ENCODE data around the gene SLC5A3. TPM values are rescaled to one million over a fixed set of nuclear protein-coding genes. Genes with fewer than 3 reads are reported as not detected.

SLC5A3 gene
- polyA plus RNA-seq, 3 donors from 2014 or later = 0.81 to 2.8 (median 1.9) TPM

DNA sequence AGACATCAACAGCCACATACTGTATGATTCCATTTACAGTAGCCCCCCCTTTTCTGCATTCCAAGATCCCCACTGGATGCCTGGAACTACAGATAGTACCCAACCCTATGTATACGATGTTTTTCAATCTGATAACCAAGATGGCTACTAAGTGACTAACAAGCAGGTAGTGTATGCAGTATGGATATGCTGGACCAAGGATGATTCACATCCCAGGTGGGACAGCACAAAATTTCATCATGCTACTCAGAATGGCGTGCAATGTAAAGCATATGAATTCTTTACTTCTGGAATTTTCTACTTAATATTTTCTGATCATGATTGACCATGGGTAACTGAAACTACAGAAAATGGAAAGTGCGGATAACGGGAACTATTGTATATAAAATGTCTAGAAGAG is 30.0 kb upstream of the SLC5A3 start:
- Mint-ChIP-seq H3K4me1 (peaks cover 13% of the 10 kb centered on the region in 2 donors), H3K27ac (no peak overlapping the region), H3K9me3 (no peaks in the 10 kb centered on the region), H3K27me3 (ENCODE audit: low read depth in 3 of 3) (no peaks in the 10 kb centered on the region), H3K36me3 (peaks cover 0 to 2% (median 0%) of the 10 kb centered on the region in 3 donors), H3K4me3 (no peak overlapping the region)
- DNase-seq = no peak

GRCh38 chr21:34046917-34047316 is 26.5 kb upstream of the SLC5A3 start:
- Mint-ChIP-seq H3K36me3 (no peaks in the 10 kb centered on the region), H3K9me3 (no peaks in the 10 kb centered on the region), H3K27ac (peak overlapping the region; percentile 72 to 98 (median 89)), H3K4me3 (peak overlapping the region; percentile 62 to 87 (median 72)), H3K27me3 (ENCODE audit: low read depth in 3 of 3) (no peaks in the 10 kb centered on the region), H3K4me1 (peaks cover 13% of the 10 kb centered on the region in 2 donors)
- DNase-seq = peak; percentile 45 to 55 (median 45)

DNA sequence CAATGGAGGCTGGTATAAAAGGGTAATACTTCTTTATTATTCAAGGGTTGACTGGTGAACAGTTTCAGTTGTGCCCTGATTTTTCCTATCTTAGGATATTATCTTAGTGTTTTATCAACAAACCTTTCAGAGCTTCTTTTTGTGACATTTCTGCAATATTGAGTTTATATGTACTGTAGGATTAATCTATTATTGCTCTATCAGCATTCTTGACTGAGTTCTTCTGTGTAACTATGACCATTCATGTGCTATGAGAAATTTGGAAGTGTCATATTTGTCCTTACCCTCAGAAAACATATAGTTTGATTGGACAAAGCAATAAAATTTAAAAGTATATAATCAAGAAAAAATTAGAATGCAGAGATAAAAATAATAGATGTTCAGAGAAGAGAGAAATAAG is 25.5 kb upstream of the SLC5A3 start:
- DNase-seq = no peak
- H3K9me3 Mint-ChIP-seq = no peaks in the 10 kb centered on the region
- H3K4me1 Mint-ChIP-seq = peaks cover 13% of the 10 kb centered on the region in 2 donors
- H3K4me3 Mint-ChIP-seq = peak overlapping the region in 4 of 5 donors; percentile 17 to 53 (median 44)
- H3K36me3 Mint-ChIP-seq = no peaks in the 10 kb centered on the region
- H3K27ac Mint-ChIP-seq = peak overlapping the region in 2 of 6 donors; percentile 60 to 64
- no peaks in the 10 kb centered on the region for H3K27me3 Mint-ChIP-seq (ENCODE audit: low read depth in 3 of 3)

GRCh38 chr21:34052171-34052570 is 21.2 kb upstream of the SLC5A3 start:
- no peak overlapping the region for H3K4me3 Mint-ChIP-seq
- DNase-seq = no peak
- peaks cover 0 to 5% (median 0%) of the 10 kb centered on the region in 3 donors for H3K36me3 Mint-ChIP-seq

DNA sequence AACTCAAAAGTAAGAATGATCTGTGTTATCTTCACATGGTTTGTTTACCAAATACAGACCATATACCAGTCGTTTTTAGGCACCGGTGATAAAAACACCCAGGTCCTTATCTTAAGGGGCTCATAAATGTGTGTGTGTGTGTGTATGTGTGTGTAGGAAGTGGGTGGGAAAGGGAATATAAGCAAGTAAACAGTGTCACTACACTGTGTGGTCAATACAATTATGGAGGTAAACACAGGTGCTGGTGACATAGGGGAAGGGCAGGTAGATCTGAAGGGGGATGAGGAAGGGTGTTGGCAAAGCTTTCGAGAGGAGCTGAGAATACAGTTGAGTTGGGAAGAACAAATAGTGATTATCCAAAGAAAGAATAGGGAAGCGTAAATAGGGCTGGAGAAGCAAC is 19.1 kb upstream of the SLC5A3 start:
- Mint-ChIP-seq H3K36me3 (peaks cover 0 to 5% (median 0%) of the 10 kb centered on the region in 3 donors), H3K4me1 (no peaks in the 10 kb centered on the region), H3K27me3 (ENCODE audit: low read depth in 3 of 3) (peaks cover 2 to 4% (median 4%) of the 10 kb centered on the region in 3 donors), H3K4me3 (no peak overlapping the region), H3K27ac (no peak overlapping the region), H3K9me3 (no peaks in the 10 kb centered on the region)
- DNase-seq = no peak

More at GRCh38 chr21:34052171-34052570, 21.2 kb upstream of the SLC5A3 start:
- peaks cover 2 to 4% (median 4%) of the 10 kb centered on the region in 3 donors for H3K27me3 Mint-ChIP-seq (ENCODE audit: low read depth in 3 of 3)
- H3K27ac Mint-ChIP-seq = peak overlapping the region in 1 of 6 donors; percentile 34
- H3K4me1 Mint-ChIP-seq = peaks cover under 1 to 2% of the 10 kb centered on the region in 2 donors
- no peaks in the 10 kb centered on the region for H3K9me3 Mint-ChIP-seq

DNA sequence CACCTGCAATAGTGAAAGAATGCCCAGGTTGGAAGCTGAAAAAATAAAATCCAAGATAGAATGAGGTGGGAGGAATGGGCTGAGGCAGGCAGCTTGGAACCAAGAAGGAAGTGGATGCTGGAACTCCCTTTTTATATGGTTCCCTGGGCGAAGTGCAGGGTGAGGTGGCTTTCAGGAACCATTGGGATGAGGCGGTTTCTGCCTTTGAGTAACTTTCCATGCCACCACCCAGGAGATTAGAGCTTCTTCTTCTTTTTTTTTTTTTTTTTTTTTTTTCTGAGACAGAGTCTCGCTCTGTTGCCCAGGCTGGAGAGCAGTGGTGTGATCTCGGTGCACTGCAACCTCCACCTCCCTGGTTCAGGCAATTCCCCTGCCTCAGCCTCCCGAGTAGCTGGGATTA is 17.8 kb upstream of the SLC5A3 start:
- Mint-ChIP-seq H3K4me1 (no peaks in the 10 kb centered on the region), H3K36me3 (peaks cover 0 to 5% (median 0%) of the 10 kb centered on the region in 3 donors), H3K4me3 (no peak overlapping the region), H3K27ac (no peak overlapping the region), H3K9me3 (no peaks in the 10 kb centered on the region), H3K27me3 (ENCODE audit: low read depth in 3 of 3) (peaks cover 2 to 4% (median 4%) of the 10 kb centered on the region in 3 donors)
- DNase-seq = no peak

DNA sequence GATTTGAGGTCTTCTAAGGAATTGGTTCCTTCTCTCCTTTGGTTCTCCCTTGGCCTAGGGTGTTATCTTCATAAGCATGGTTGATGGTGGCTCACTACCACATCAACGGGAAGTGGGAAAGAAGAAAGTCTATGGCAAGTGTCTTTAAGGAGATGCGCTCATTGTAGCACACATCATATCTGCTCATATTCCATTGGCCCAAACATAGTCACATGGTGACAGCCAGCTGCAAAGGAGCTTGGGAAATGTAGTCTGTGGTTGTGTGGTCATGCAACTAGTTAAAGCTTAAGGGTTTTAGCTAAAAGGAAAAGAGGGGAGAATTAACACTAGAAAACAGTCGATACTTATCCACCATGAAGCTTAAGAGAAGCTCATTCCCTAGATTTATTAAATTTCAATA is 11.4 kb upstream of the SLC5A3 start:
- Mint-ChIP-seq H3K27me3 (ENCODE audit: low read depth in 3 of 3) (no peaks in the 10 kb centered on the region), H3K4me3 (no peak overlapping the region), H3K4me1 (no peaks in the 10 kb centered on the region), H3K36me3 (peaks cover 0 to 5% (median 0%) of the 10 kb centered on the region in 3 donors), H3K27ac (no peak overlapping the region), H3K9me3 (no peaks in the 10 kb centered on the region)
- no peak for DNase-seq

DNA sequence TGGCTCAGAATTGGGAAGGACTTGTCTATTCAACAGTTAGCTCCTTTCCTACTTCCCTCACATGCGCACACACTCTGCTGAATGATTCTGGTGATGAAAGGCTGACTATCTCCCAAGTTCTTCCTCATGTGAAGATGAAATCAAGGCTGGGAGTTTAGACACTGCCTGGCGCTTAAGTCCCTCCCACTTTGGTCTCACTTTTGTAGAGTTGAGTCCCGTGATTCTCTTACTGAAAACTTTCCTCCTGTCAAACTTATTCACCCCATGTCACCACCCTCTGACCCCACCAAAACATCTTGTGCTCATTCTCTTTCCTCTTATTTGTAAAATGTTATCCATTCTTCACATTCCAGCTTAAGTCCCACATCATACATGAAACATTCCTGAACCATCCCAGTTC is 8.4 kb upstream of the SLC5A3 start:
- H3K36me3 Mint-ChIP-seq = peaks cover 0 to 5% (median 0%) of the 10 kb centered on the region in 3 donors
- DNase-seq = no peak
- no peak overlapping the region for H3K27ac Mint-ChIP-seq
- H3K4me3 Mint-ChIP-seq = no peak overlapping the region
- H3K4me1 Mint-ChIP-seq = no peaks in the 10 kb centered on the region
- no peaks in the 10 kb centered on the region for H3K9me3 Mint-ChIP-seq
- no peaks in the 10 kb centered on the region for H3K27me3 Mint-ChIP-seq (ENCODE audit: low read depth in 3 of 3)

DNA sequence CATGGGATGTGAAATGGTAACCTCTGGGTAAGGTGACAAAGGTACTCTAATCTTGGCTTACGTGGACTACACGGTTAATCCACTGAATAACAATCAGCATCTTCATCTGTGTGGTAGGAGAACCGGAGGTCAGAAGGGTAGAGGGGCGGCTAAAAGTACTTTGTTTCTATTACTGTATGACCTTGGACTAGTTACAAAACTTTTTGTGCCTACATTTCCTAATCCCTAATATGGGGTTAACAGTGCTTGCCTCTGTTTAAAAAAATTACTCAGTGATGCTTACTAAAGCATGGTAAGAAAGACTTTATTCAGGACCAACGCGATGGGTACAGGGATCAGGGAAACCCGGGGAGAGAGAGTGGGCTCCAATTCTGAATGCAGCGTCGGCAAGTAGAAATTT is 1.7 kb upstream of the SLC5A3 start:
- Mint-ChIP-seq H3K36me3 (peaks cover 0 to 5% (median 0%) of the 10 kb centered on the region in 3 donors), H3K27ac (peak overlapping the region; percentile 64 to 94 (median 76)), H3K4me1 (peaks cover 30 to 35% of the 10 kb centered on the region in 2 donors), H3K4me3 (peak overlapping the region; percentile 85 to 91 (median 88)), H3K9me3 (no peaks in the 10 kb centered on the region), H3K27me3 (ENCODE audit: low read depth in 3 of 3) (peaks cover 8 to 18% (median 16%) of the 10 kb centered on the region in 3 donors)
- no peak for DNase-seq

GRCh38 chr21:34072145-34073031 is 990 bp upstream of the SLC5A3 start:
- Mint-ChIP-seq H3K4me1 (peaks cover 37 to 43% of the 10 kb centered on the region in 2 donors), H3K27ac (peak overlapping the region; percentile 64 to 94 (median 76)), H3K36me3 (peaks cover 0 to 5% (median 0%) of the 10 kb centered on the region in 3 donors), H3K4me3 (peak overlapping the region; percentile 85 to 91 (median 88)), H3K9me3 (no peaks in the 10 kb centered on the region), H3K27me3 (ENCODE audit: low read depth in 3 of 3) (peaks cover 8 to 18% (median 16%) of the 10 kb centered on the region in 3 donors)
- DNase-seq = no peak

DNA sequence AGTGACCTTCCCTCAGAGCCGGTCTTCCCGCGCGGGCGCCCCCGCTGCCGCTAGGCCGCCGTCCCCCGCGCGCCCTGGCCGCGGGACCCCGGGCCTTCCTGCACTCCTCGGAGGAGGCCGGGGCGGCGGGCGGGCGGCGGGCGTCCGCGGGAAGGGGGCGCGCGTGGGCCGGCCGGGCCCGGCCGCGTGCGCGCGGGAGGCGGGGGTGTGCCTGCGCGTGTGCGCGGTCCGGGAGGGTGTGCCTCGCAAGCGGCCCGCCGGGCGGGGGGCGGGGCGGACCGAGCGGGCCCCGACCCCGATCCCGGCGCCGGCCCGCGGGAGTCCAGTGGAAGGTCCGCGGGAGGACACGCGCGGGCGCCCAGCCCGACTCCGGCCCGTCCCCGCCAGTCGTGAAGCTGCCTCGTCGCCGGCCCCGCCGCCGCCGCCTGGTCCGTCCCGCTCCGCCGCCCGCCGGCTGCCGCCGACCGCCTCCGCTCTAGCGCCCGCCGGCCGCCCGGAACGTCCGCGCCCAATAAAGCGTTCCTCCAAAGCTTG is 438 bp downstream of the SLC5A3 start:
- Mint-ChIP-seq H3K27ac (peak overlapping the region; percentile 81 to 94 (median 87)), H3K27me3 (ENCODE audit: low read depth in 3 of 3) (peaks cover 8 to 18% (median 16%) of the 10 kb centered on the region in 3 donors), H3K9me3 (no peaks in the 10 kb centered on the region), H3K36me3 (peaks cover 0 to 9% (median 0%) of the 10 kb centered on the region in 3 donors), H3K4me3 (peak overlapping the region; percentile 88 to 93 (median 92)), H3K4me1 (peaks cover 50 to 57% of the 10 kb centered on the region in 2 donors)
- peak in 2 of 3 donors; percentile 68 to 72 for DNase-seq

- Mint-ChIP-seq H3K4me1 (peaks cover 56 to 64% of the 10 kb centered on the region in 2 donors), H3K27me3 (ENCODE audit: low read depth in 3 of 3) (peaks cover 8 to 18% (median 16%) of the 10 kb centered on the region in 3 donors), H3K27ac (peak overlapping the region; percentile 81 to 94 (median 87)), H3K36me3 (peaks cover 0 to 9% (median 0%) of the 10 kb centered on the region in 3 donors), H3K4me3 (peak overlapping the region; percentile 88 to 93 (median 92)), H3K9me3 (no peaks in the 10 kb centered on the region)
- DNase-seq = no peak
Measured at GRCh38 chr21:34074283-34075090, 1.1 kb downstream of the SLC5A3 start.

- DNase-seq = no peak
- Mint-ChIP-seq H3K27me3 (ENCODE audit: low read depth in 3 of 3) (peaks cover 8 to 18% (median 16%) of the 10 kb centered on the region in 3 donors), H3K4me1 (peaks cover 62 to 69% of the 10 kb centered on the region in 2 donors), H3K4me3 (peak overlapping the region; percentile 88 to 93 (median 92)), H3K36me3 (peaks cover 0 to 9% (median 0%) of the 10 kb centered on the region in 3 donors), H3K9me3 (no peaks in the 10 kb centered on the region), H3K27ac (peak overlapping the region; percentile 1 to 94 (median 86))
Measured at GRCh38 chr21:34075091-34075425, 1.7 kb downstream of the SLC5A3 start.

Measured in immature natural killer cell (primary cell).